ENCODE data around the gene PSMB5.

The PSMB5 gene

GRCh38 chr14:23043754-23044153, 9.1 kb upstream of the PSMB5 start:
- no peak for DNase-seq (ENCODE audit: low read depth in 3 of 3)

- no peak for DNase-seq (ENCODE audit: low read depth in 3 of 3)
Measured at GRCh38 chr14:23043145-23043544, 8.4 kb upstream of the PSMB5 start.

- no peak for DNase-seq (ENCODE audit: low read depth in 3 of 3)
Measured at GRCh38 chr14:23042162-23042965, 7.7 kb upstream of the PSMB5 start, which contains the start of gene PSMB11. Gene PSMB11 (plus strand): TSS chr14:23042212. CDS start chr14:23042226, 14 bp downstream.

GRCh38 chr14:23041729-23042128, 7.0 kb upstream of the PSMB5 start:
- DNase-seq (ENCODE audit: low read depth in 3 of 3) = no peak

- no peak for DNase-seq (ENCODE audit: low read depth in 3 of 3)
Measured at GRCh38 chr14:23040100-23040499, 5.4 kb upstream of the PSMB5 start.

GRCh38 chr14:23035303-23036144, 824 bp upstream of the PSMB5 start:
- no peak for DNase-seq (ENCODE audit: low read depth in 3 of 3)

GRCh38 chr14:23033801-23034497, 751 bp downstream of the PSMB5 start:
- no peak for DNase-seq (ENCODE audit: low read depth in 3 of 3)

GRCh38 chr14:23033251-23033727, 1.4 kb downstream of the PSMB5 start:
- no peak for DNase-seq (ENCODE audit: low read depth in 3 of 3)

GRCh38 chr14:23030936-23031335, 3.8 kb downstream of the PSMB5 start:
- DNase-seq (ENCODE audit: low read depth in 3 of 3) = no peak

GRCh38 chr14:23028799-23029198, 5.9 kb downstream of the PSMB5 start:
- no peak for DNase-seq (ENCODE audit: low read depth in 3 of 3)

- no peak for DNase-seq (ENCODE audit: low read depth in 3 of 3)
Measured at GRCh38 chr14:23025151-23025814, 9.4 kb downstream of the PSMB5 start.

GRCh38 chr14:23024612-23025075, 10.1 kb downstream of the PSMB5 start:
- DNase-seq (ENCODE audit: low read depth in 3 of 3) = no peak

- no peak for DNase-seq (ENCODE audit: low read depth in 3 of 3)
Measured at GRCh38 chr14:23023795-23024152, 10.9 kb downstream of the PSMB5 start.

- DNase-seq (ENCODE audit: low read depth in 3 of 3) = no peak
Measured at GRCh38 chr14:23023022-23023794, 11.5 kb downstream of the PSMB5 start.

- DNase-seq (ENCODE audit: low read depth in 3 of 3) = no peak
Measured at GRCh38 chr14:23021889-23022442, 12.7 kb downstream of the PSMB5 start.

GRCh38 chr14:23021434-23021833, 13.3 kb downstream of the PSMB5 start:
- DNase-seq (ENCODE audit: low read depth in 3 of 3) = no peak

GRCh38 chr14:23020143-23021128, 14.3 kb downstream of the PSMB5 start:
- DNase-seq (ENCODE audit: low read depth in 3 of 3) = no peak

- no peak for DNase-seq (ENCODE audit: low read depth in 3 of 3)
Measured at GRCh38 chr14:23018107-23018506, 16.6 kb downstream of the PSMB5 start.

- no peak for DNase-seq (ENCODE audit: low read depth in 3 of 3)
Measured at GRCh38 chr14:23017091-23017490, 17.6 kb downstream of the PSMB5 start.
